H1 (cell line): ENCODE measurements around the gene ATP11A. TPM values are rescaled to one million over a fixed set of nuclear protein-coding genes. Genes with fewer than 3 reads are reported as not detected.

Experiments
- JUND ChIP-seq: IDR thresholded peaks from 2 replicates; pipeline ENCODE4 v1.6.1; 2011; ENCODE audit warnings: mild to moderate bottlenecking, improper control_type of control experiment, low read length
- polyA plus RNA-seq, 7 experiments: library from polyadenylated mRNA; depleted of rRNA in 3 of 7; stranded (reverse) in 5 of 7; unstranded in 2 of 7; fragments of >200 nt in 5 of 7; fragments of 200-250 nt in 2 of 7; gene quantifications; 1 replicate in 5 of 7; 2 replicates in 1 of 7; 4 replicates in 1 of 7; pipeline versions ENCODE4 v1.2.1 to v1.2.3, GENCODE V29; 2011 to 2013; ENCODE audit warnings: missing spikeins in 2 of 7, mixed read lengths in 2 of 7
- total RNA-seq: library from RNA; stranded (reverse); fragmentation: NEBNext Ultra II Directional; extraction: Animal tissue kit (Norgen Biotek cat#: 25700); gene quantifications from 2 replicates; pipeline ENCODE4 v1.2.1, GENCODE V29; 2021
- TF ChIP-seq, protein P1 (sequence below): fragments of 300-600 bp; sonication (generic); IDR thresholded peaks from 2 replicates; pipeline ENCODE4 v1.7.1; 2012; ENCODE audit warnings: low read length, moderate library complexity, mild to moderate bottlenecking, inconsistent platforms; ENCODE audit not compliant: insufficient replicate concordance
- TF ChIP-seq, protein P2 (sequence below): IDR thresholded peaks from 2 replicates; pipeline ENCODE4 v1.6.1; 2012; ENCODE audit warnings: inconsistent platforms

ATP11A gene
- total and polyA plus RNA-seq, 2 of the 8 experiments (the other 6 are each of a cell fraction or from before 2014, with no cell fraction given): 28.8 to 72.9 TPM

DNA sequence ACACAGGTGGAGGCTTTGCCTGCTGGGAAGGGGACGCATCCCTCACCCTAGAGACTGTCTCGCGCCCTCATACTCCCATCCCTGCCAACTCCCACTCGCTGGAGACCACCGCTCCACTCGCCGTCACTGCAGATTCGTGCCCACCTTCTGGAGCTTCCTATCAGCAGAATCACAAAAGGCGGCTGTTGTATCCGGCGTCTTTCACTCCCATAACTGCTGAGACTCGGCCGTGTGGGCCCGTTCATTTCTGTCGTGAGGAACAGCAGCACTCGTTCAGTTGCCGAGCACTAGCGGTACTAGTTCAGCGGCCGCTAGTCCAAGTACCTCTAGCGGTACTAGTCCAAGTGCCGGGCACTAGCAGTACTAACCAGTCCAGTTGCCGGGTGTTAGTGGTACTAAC, 154.6 kb downstream of the ATP11A start (continued):
- TF ChIP-seq, protein P1, sequence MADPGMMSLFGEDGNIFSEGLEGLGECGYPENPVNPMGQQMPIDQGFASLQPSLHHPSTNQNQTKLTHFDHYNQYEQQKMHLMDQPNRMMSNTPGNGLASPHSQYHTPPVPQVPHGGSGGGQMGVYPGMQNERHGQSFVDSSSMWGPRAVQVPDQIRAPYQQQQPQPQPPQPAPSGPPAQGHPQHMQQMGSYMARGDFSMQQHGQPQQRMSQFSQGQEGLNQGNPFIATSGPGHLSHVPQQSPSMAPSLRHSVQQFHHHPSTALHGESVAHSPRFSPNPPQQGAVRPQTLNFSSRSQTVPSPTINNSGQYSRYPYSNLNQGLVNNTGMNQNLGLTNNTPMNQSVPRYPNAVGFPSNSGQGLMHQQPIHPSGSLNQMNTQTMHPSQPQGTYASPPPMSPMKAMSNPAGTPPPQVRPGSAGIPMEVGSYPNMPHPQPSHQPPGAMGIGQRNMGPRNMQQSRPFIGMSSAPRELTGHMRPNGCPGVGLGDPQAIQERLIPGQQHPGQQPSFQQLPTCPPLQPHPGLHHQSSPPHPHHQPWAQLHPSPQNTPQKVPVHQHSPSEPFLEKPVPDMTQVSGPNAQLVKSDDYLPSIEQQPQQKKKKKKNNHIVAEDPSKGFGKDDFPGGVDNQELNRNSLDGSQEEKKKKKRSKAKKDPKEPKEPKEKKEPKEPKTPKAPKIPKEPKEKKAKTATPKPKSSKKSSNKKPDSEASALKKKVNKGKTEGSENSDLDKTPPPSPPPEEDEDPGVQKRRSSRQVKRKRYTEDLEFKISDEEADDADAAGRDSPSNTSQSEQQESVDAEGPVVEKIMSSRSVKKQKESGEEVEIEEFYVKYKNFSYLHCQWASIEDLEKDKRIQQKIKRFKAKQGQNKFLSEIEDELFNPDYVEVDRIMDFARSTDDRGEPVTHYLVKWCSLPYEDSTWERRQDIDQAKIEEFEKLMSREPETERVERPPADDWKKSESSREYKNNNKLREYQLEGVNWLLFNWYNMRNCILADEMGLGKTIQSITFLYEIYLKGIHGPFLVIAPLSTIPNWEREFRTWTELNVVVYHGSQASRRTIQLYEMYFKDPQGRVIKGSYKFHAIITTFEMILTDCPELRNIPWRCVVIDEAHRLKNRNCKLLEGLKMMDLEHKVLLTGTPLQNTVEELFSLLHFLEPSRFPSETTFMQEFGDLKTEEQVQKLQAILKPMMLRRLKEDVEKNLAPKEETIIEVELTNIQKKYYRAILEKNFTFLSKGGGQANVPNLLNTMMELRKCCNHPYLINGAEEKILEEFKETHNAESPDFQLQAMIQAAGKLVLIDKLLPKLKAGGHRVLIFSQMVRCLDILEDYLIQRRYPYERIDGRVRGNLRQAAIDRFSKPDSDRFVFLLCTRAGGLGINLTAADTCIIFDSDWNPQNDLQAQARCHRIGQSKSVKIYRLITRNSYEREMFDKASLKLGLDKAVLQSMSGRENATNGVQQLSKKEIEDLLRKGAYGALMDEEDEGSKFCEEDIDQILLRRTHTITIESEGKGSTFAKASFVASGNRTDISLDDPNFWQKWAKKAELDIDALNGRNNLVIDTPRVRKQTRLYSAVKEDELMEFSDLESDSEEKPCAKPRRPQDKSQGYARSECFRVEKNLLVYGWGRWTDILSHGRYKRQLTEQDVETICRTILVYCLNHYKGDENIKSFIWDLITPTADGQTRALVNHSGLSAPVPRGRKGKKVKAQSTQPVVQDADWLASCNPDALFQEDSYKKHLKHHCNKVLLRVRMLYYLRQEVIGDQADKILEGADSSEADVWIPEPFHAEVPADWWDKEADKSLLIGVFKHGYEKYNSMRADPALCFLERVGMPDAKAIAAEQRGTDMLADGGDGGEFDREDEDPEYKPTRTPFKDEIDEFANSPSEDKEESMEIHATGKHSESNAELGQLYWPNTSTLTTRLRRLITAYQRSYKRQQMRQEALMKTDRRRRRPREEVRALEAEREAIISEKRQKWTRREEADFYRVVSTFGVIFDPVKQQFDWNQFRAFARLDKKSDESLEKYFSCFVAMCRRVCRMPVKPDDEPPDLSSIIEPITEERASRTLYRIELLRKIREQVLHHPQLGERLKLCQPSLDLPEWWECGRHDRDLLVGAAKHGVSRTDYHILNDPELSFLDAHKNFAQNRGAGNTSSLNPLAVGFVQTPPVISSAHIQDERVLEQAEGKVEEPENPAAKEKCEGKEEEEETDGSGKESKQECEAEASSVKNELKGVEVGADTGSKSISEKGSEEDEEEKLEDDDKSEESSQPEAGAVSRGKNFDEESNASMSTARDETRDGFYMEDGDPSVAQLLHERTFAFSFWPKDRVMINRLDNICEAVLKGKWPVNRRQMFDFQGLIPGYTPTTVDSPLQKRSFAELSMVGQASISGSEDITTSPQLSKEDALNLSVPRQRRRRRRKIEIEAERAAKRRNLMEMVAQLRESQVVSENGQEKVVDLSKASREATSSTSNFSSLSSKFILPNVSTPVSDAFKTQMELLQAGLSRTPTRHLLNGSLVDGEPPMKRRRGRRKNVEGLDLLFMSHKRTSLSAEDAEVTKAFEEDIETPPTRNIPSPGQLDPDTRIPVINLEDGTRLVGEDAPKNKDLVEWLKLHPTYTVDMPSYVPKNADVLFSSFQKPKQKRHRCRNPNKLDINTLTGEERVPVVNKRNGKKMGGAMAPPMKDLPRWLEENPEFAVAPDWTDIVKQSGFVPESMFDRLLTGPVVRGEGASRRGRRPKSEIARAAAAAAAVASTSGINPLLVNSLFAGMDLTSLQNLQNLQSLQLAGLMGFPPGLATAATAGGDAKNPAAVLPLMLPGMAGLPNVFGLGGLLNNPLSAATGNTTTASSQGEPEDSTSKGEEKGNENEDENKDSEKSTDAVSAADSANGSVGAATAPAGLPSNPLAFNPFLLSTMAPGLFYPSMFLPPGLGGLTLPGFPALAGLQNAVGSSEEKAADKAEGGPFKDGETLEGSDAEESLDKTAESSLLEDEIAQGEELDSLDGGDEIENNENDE: no peak
- TF ChIP-seq, protein P2, sequence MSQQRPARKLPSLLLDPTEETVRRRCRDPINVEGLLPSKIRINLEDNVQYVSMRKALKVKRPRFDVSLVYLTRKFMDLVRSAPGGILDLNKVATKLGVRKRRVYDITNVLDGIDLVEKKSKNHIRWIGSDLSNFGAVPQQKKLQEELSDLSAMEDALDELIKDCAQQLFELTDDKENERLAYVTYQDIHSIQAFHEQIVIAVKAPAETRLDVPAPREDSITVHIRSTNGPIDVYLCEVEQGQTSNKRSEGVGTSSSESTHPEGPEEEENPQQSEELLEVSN: no peak
- no peak for TF ChIP-seq JUND
- TF ChIP-seq, all 59 proteins: peak for 0
